Cortex of kidney (tissue), 1 donor: Measurements from ENCODE around the gene HMOX2.

Source experiments
- DNase-seq: peaks from one replicate; lab custom pipeline; 2025; lab: John Stamatoyannopoulos, UW

Gene HMOX2

DNA sequence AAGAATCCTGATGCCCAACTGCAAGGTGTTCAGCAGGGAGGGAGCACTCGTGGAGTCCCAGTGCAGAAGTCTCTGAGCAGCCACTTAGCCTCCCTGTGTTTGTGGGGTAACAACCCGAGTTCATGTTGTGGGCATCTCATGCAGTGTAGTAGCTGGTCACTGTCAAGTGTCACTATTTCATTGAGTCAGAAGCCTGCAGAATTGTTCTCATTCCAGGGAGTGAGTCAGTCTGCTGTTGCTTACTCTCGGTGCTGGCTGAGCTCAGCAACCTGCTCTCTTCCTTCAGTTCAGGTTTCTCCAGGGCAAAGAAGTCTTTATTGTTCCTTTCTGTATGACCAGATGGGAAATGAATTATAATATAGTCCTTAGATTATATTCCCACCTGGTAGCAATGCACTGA lies 24.1 kb downstream of the HMOX2 start:
- DNase-seq = no peak

GRCh38 chr16:4501071-4501478 lies 24.9 kb downstream of the HMOX2 start:
- DNase-seq = no peak

- DNase-seq = no peak
Observed at GRCh38 chr16:4505356-4506147, 29.4 kb downstream of the HMOX2 start.

DNA sequence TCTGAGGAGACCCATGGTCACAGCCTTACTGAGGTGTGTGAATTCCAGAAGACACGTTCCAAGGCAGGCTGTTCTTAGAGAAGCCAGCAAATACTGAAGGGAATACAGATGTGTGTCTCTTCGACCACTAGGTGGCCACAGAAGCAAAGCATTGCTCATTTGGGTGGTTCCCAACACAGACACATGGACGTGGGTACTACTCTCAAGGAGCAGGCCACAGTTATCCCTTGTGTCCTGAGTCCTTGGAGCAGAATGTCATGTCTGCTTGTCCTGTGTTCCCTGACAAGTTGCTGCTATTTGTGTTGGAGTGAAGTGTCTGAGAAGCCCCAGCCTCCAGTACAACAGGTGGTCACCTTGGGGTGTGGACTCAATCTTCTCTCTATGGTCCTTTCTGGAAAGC lies 30.3 kb downstream of the HMOX2 start:
- DNase-seq = no peak

DNA sequence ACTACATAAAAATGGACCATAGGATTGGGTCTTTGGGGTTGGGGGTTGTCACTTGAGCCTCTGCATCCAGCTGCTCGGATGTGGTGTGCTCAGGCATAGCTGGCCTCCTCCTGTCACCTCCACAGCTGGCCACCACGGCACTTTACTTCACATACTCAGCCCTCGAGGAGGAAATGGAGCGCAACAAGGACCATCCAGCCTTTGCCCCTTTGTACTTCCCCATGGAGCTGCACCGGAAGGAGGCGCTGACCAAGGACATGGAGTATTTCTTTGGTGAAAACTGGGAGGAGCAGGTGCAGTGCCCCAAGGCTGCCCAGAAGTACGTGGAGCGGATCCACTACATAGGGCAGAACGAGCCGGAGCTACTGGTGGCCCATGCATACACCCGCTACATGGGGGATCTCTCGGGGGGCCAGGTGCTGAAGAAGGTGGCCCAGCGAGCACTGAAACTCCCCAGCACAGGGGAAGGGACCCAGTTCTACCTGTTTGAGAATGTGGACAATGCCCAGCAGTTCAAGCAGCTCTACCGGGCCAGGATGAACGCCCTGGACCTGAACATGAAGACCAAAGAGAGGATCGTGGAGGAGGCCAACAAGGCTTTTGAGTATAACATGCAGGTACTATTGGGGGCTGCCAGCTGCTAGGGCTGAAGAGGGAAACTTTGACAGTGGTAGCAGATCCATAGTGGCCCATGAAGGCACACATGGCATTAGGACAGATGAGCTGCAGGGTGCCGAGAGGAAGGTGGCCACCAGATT lies 31.6 kb downstream of the HMOX2 start:
- no peak for DNase-seq

- DNase-seq = no peak
Observed at GRCh38 chr16:4508806-4509205, 32.6 kb downstream of the HMOX2 start.

GRCh38 chr16:4509420-4509819 lies 33.2 kb downstream of the HMOX2 start:
- no peak for DNase-seq

- DNase-seq = no peak
Observed at GRCh38 chr16:4510131-4510530, 33.9 kb downstream of the HMOX2 start.

DNA sequence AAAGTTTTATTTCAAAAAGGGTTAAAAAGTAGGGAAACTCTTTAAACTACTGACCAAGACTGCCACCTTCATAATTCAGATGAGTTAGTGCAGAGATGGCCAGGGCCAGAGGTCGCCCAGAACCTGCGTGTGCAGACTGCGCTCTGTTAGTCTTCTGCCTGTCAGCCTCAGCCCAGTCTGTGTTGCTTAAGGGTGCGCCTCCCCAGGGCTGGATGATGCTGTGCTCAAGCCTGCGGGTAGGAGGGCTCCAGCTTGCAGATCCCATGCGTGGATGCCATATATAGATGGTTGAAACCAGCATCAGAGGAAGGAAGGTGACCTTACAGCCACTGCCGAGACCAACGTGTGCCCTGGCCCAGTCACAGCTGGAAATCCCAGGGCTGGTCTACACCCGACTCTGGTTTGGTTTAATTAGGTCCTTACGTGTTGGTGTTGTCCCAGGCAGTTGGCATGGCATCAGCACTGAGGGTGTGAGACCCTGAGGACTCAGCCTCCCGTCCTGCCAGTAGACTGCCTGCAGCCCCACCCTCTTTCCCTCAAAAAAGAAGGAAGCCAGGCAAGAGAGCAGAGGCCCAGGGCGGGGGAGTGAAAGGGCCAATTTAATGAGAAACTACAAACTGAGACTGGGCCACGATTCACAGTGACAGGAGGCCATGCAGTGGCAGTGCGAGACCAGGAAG lies 34.7 kb downstream of the HMOX2 start:
- DNase-seq = no peak

DNA sequence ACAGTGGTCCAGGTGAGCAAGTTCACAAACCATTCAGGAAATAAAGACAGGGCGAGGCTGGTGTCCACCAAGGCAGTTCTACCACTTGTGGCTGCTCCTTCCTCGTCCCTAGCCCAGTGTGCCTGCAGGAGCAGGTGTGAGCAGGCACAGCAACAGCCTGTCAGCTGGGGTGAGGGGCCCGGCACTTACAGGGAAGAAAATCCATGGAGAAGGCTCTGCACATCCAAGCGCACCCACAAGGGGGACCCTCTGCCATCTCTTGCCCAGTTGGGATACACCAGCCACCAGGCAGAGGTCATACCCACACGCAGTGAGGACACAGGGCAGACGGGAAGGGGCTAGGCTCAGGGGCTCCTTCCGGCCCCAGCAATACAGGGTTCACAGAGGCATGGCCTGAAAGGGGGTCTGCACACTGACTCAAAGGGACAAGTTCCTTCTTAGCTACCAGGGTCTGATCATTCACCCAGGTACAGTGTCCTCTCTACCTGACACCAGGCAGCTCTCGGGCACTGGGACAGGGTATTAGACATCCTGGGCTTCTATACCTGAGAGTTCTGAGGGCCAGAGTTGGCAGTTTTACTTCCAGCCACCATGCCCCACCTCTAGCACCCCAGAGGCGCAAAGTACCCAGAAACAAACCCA lies 35.4 kb downstream of the HMOX2 start:
- DNase-seq = no peak

GRCh38 chr16:4512473-4512872 lies 36.3 kb downstream of the HMOX2 start:
- no peak for DNase-seq

GRCh38 chr16:4513086-4513860 lies 37.1 kb downstream of the HMOX2 start:
- no peak for DNase-seq

DNA sequence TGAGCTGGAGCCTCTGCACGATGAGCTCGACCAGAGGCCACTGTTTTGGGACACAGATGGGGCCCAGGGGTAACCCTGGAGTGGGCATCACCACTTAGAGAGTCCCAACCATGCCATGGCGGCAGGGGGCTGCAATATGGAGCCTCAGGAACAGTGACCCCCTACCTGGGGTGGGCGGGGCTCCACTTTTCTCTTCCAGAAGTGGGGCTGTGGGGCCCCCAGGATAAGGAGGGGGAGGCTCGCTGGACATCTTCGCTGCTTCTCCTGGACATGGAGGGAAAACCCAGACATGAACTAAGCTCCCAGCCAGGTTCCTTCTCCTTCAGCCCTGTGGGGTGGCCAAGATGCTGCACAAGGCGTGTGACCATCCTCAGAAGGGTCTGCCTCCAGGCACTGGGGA lies 37.7 kb downstream of the HMOX2 start:
- DNase-seq = no peak

- no peak for DNase-seq
Observed at GRCh38 chr16:4514606-4515005, 38.4 kb downstream of the HMOX2 start.

DNA sequence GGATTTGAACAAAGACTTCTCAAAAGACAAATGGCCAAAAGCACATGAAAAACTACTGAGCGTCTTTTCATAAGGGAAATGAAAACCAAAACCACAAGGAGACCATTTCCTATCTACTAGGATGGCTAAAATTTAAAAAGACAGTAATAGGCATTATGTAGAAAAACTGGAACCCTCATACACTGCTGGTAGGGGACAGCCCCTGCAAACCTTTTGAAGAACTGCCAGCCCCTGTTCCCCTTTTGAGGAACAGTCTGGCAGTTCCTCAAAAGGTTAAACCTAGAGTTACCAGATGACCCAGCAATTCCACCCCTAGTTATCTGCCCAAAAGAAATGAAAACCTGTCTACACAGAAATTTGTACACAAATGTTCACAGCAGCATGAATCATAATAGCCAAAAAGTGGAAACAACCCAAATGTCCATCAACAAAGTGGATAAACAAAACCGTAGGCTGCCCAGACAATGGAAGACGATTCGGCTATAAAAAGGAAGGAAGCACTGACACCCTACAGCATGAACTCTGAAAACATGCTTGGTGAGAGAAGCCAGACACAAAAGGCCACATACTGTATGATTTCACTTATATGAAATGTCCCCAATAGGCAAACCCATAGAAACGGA lies 39.5 kb downstream of the HMOX2 start:
- no peak for DNase-seq

DNA sequence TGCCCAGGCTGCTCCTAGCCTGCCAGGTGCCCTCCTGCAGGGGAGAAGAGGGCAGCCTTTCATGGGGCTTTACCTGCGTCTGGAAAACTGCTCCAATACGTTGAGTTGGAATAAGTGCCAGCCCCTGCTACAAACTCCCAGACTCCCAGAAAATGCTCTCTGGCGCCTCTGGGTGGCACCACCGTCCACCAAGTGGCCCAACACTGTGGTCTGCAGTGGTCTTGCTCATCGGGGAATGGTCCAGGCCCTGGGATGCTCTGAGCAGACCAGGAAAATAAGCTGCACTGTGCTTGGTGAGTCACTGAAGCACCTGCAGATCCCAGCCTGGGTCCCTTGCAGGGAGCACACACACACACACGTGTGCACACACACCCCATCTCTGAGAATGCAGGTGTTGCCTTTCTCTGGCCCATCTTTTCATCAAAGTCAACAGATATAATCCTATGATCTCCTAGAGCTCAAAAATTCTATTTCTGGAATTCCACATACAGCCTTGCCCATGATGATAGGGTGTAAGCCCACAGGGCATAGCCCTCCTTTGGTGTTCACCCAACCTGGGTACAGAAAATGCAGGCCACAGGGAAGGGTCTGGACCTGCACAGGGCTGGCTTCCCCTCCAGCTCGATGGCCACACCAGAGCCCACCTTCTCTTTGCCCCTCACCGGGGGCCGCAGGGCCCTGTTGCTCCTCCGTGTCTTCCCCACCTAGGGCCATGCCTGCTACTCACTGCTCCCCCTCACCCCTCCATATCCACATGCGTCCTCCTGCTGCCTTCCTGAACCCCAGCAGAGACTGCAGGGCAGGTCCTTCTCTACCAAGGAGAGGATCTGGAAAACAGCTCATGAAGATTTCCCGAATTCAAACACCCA lies 41.8 kb downstream of the HMOX2 start:
- DNase-seq = no peak

DNA sequence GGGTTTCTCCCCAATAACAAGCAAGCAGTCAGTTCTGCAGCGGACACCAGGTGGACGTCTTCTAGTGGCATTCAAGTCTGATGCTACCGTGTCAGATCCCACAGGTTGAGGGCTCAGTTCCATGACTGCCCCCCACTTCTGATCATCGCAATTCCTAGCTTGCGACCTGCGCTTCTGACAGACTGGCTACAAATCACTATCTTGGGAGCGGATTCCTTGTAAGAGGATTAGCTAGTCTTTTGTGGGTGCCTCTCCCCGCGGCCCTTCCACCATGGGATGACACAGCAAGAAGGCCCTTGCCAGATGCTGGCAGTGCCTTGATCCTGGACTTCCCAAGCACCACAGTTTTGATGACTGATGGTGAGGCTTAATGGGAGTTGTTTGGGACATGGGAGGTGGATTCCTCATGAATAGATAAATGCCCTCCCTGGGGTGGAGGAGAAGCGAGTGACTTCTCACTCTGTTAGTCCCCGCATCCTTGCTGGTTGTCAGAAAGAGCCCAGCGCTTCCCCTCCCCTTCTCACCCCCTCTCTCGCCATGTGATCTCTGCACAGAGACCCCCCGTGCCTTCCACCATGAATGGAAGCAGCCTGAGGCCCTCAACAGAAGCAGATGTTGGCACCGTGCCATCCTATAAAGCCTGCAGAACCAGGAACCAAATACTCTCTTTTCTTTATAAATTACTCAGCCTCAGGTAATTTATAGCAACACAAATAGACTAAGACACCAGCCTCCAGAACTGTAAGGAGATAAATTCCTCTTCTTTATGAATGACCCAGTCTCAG lies 43.3 kb downstream of the HMOX2 start:
- no peak for DNase-seq

DNA sequence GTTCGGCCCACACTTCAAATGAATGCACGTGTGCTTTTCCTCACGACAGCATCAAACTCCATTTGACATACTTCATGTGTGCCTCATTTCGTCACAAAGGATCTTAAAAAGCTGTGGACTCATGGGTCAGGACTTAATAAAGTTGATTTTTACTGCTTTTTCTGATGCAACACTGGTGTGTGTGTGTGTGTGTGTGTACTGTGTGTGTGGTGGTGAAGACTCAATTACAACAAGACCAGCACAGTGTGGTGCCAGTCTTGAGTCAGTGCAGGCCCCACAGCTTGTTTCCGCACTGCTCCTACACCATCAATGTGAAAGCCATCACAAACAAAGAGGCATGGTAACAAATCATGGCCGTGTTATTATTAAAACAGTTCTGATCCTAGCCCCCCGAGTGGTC lies 44.7 kb downstream of the HMOX2 start:
- DNase-seq = no peak

DNA sequence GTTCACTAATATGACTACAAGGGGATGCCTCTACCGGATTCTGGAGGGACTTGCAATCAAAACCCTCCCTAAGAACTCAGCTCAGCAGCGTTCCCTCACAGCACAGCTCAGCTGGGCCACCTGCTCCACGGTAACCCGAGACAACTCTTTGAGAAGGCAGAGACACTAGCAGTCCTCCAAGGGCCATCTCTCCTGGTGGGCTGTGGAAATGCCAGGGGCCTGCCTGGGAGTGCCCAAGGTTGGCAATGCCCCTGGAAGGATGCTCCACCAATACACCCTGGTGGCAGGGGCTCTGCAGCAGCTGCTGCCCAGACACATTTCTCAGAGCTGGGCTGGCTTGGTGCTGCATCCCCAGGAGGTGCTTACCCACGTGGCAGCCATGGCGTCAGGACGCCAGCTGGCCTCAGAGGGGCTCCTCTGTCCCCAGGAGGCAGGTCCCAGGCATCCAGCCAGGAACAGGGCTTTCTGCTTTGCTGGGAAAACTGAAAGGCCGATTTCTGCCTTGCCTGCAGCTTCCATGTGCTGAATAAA lies 45.9 kb downstream of the HMOX2 start:
- DNase-seq = no peak
